Measurements from ENCODE around the gene FAM186B. TPM values are rescaled to one million over a fixed set of nuclear protein-coding genes. Genes with fewer than 3 reads are reported as not detected.

FAM186B gene
- total RNA-seq, 3 donors from 2014 or later: 0.59 to 0.98 (median 0.96) TPM

GRCh38 chr12:49580572-49581535 is 24.6 kb downstream of the FAM186B start:
- intact Hi-C loops (cut with DNase I; ENCODE audit: low total_unique reads): no loop called here
- TF ChIP-seq POLR2A (IDR thresholded peaks at IDR 0.05) (no peak), POLR2AphosphoS5 (IDR thresholded peaks at IDR 0.05) (no peak), CTCF (IDR thresholded peaks at IDR 0.05) (peak; percentile 28 to 71 (median 56))
- Histone ChIP-seq H3K9me3 (no peaks in the 10 kb centered on the region), H3K27ac (no peak overlapping the region), H3K4me3 (no peak overlapping the region), H3K4me1 (no peaks in the 10 kb centered on the region), H3K27me3 (no peaks in the 10 kb centered on the region), H3K36me3 (no peaks in the 10 kb centered on the region)
- DNase-seq (ENCODE audit: low spot score in 2 of 2): peak in 1 of 2 donors; percentile 46

GRCh38 chr12:49578471-49579112 is 26.8 kb downstream of the FAM186B start:
- TF ChIP-seq POLR2A (IDR thresholded peaks at IDR 0.05) (no peak), CTCF (IDR thresholded peaks at IDR 0.05) (no peak), POLR2AphosphoS5 (IDR thresholded peaks at IDR 0.05) (no peak)
- no peaks in the 10 kb centered on the region for H3K9me3 ChIP-seq
- intact Hi-C loops (cut with DNase I; ENCODE audit: low total_unique reads): no loop called here
- H3K36me3 ChIP-seq: no peaks in the 10 kb centered on the region
- H3K27me3 ChIP-seq: no peaks in the 10 kb centered on the region
- H3K4me1 ChIP-seq: no peaks in the 10 kb centered on the region
- H3K4me3 ChIP-seq: no peak overlapping the region
- no peak overlapping the region for H3K27ac ChIP-seq
- DNase-seq (ENCODE audit: low spot score in 2 of 2): no peak

- Histone ChIP-seq H3K9me3 (no peaks in the 10 kb centered on the region), H3K4me3 (no peak overlapping the region), H3K4me1 (no peaks in the 10 kb centered on the region), H3K36me3 (no peaks in the 10 kb centered on the region), H3K27ac (no peak overlapping the region), H3K27me3 (no peaks in the 10 kb centered on the region)
- intact Hi-C loops (cut with DNase I; ENCODE audit: low total_unique reads): no loop called here
- TF ChIP-seq CTCF (IDR thresholded peaks at IDR 0.05): no peak
- TF ChIP-seq POLR2AphosphoS5 (IDR thresholded peaks at IDR 0.05): no peak
- no peak for TF ChIP-seq POLR2A (IDR thresholded peaks at IDR 0.05)
- no peak for DNase-seq (ENCODE audit: low spot score in 2 of 2)
These were observed 27.7 kb downstream of the FAM186B start for GRCh38 chr12:49577589-49578315.

DNA sequence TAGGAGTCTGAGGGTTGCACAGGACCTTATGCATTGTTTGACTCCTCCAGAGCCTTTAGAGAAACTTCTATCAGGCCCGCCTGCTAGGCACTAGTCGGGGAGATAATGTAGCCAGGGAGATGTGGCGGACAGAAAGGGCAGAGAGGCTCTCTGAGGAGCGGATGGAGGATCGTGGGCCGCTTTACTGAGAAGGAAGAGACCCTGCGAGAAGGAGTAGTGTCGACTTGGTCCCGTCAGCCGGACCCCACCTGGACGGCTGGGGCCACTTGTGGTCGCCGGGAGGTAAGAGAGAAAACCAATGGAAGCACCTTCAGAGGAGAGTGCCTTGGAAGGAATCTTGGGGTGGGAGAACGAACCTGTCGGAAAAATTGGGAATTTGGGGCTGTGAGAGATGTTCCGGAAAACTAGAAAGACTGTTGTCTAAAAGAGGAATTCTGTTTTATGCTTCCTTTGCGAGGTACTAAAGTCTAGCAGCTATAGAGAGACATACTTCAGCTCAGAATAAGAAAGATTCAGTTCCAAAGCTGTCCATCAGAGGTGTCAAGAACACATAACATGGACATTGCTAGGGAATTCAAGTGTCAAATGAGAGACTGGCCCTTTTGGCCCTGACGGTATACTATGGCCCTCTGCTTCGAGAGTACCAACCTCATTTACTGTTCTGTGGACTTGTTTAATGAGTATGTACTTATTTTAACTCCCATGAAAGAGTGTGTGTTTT is 36.8 kb downstream of the FAM186B start:
- Histone ChIP-seq H3K4me3 (peak overlapping the region; percentile 76 to 99 (median 87)), H3K9me3 (no peaks in the 10 kb centered on the region), H3K27me3 (no peaks in the 10 kb centered on the region), H3K36me3 (no peaks in the 10 kb centered on the region), H3K4me1 (peaks cover 0 to 10% of the 10 kb centered on the region in 2 donors), H3K27ac (peak overlapping the region; percentile 91 to 96)
- DNase-seq (ENCODE audit: low spot score in 2 of 2): no peak
- intact Hi-C loops (cut with DNase I; ENCODE audit: low total_unique reads): no loop called here
- TF ChIP-seq CTCF (IDR thresholded peaks at IDR 0.05): no peak
- no peak for TF ChIP-seq POLR2A (IDR thresholded peaks at IDR 0.05)
- no peak for TF ChIP-seq POLR2AphosphoS5 (IDR thresholded peaks at IDR 0.05)
